Hippocampal formation (tissue), 2 donors: ENCODE measurements around the gene DPEP2NB.
"Not testable (repeated sequence)": the region's sequence is repeated elsewhere in the genome, so short reads cannot be mapped to it uniquely, and the experiment has no call there.

Experiments used
- DNase-seq, 2 donors: peaks; one replicate each; lab custom pipeline; 2025; lab: John Stamatoyannopoulos, UW

DPEP2NB gene

GRCh38 chr16:67982011-67982696 lies 33.6 kb downstream of the DPEP2NB start:
- no peak for DNase-seq

- DNase-seq, result no peak
Observed at GRCh38 chr16:67979955-67980678, 35.6 kb downstream of the DPEP2NB start, which contains the start of gene DPEP3. Gene DPEP3 (minus strand): TSS chr16:67980499. CDS start chr16:67980380, 119 bp downstream.

DNA sequence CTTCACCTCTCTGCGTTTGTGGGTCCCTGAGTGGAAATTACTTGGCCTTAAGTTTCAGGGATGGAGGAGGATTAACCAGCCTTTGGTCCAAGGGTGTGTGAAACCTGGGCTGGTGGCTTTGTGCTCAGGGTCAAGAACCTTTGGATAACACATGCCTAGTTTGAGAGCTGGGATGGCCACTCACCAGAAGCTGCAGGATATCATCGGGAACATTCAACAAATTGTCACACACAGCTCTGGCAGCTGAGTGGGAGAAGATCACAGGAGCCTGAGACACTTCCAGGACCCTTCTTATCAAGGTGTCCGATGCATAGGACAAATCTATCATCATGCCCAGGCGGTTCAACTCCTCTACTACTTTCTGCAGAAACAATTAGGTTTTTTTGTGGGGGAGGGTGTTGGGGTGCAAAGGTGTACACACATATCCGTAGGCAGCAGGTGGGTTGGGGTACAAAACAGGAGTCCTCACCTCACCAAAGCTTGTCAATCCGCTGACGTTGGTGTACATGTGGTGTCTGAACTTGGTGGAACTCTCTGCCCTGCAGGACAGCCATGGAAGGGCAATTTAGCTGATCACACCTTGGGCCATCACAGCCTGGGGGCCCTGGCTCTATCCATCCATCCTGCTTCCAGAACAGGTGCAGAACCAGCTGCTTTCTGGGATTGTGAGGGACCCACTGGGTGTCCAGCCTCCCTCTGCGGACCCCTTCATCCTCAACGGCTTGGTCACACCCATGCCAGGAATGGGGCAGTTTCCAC lies 38.1 kb downstream of the DPEP2NB start:
- DNase-seq, result no peak

GRCh38 chr16:67977005-67977404 lies 38.7 kb downstream of the DPEP2NB start:
- no peak for DNase-seq

- DNase-seq, result no peak
Observed at GRCh38 chr16:67976205-67976604, 39.5 kb downstream of the DPEP2NB start.

DNA sequence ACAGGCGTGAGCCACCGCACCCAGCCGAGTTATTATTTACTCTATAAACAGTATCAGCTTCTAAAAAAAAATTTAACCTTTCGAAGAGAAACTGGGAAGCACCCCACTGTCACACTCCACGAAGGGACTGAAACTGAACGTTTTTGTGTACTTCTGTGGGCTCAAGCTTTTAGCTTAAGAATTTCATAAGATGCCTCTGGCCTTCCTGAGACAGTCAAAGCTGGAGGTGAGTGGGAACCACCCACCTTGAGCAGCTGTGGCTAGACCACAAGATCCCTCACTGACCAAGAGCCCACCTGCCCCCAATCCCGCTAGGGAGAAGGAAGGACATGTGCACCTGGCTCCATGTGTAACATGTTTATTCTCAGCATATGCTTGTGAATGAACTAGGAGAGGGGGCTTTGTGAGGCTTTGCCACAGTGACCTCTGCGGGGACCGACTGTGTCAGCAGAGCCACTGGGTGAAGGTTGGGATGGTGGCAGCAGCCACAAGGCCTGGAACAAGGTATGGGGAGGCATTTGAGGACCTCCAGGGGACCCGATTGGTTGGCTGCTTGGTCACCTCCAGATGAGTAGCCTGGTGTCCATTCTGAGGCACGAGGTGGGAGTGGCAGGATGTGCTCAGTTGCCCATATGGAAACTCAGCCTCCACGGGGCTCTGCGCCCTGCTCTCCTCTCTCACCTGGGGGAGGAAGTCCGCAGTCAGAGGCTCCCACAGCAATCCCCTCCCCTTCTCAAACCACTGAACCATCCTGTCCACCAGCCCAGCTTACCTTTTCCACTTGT lies 40.2 kb downstream of the DPEP2NB start:
- DNase-seq, result no peak

GRCh38 chr16:67972285-67972684 lies 43.4 kb downstream of the DPEP2NB start:
- not testable (repeated sequence) for DNase-seq

DNA sequence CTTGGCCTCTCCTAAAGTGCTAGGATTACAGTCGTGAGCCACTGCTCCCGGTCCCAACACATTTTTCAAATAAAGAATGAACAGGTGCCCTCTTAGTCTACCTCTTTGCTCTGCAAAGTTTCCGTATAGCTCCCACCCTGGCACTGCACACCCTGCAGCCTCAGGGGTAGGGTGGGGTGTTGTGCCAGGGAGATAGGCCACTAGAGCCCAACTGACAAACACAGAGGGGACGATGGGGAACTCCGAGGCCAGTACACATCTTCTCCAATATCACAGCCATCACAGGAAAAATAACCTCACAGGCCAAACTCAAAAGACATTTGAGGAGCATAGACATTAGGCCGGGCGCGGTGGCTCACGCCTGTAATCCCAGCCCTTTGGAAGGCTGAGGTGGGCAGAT lies 44.6 kb downstream of the DPEP2NB start:
- DNase-seq, result no peak

DNA sequence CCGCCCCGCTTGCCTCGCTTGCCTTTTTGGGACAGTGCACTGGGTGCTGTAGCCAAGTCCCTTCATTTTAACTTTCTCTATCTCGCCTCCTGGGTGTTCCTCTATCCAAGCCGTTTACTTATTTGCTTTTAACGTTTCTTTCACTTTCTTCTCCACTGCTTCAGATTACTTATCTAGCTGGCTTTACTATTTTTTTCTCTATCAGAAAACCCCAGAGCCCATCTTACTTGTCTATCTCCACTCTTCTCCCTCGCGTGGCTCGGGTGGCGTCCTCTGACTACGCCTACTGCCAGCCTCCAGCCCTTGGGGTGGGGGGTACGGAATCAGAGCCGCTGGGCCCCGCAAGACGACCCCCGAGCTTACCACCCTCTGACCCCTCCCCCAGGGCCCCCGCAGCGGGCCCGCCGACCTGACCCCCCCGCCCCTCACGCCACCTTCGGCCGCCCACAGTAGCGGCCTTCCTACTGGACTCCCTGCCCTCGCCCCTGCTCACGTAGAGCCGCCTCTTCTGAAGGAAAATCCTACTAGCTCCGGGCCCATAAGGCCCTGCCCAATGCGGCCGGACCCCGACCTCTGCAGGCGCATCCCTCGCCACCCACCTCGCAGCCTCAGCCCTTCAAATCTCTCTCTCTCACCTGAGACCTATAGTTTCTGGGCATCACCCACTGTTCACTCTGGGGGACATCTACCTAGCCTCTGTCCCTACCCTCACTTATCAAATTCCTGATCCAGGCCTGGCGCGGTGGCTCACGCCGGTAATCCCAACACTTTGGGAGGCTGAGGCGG lies 46.3 kb downstream of the DPEP2NB start:
- no peak for DNase-seq

DNA sequence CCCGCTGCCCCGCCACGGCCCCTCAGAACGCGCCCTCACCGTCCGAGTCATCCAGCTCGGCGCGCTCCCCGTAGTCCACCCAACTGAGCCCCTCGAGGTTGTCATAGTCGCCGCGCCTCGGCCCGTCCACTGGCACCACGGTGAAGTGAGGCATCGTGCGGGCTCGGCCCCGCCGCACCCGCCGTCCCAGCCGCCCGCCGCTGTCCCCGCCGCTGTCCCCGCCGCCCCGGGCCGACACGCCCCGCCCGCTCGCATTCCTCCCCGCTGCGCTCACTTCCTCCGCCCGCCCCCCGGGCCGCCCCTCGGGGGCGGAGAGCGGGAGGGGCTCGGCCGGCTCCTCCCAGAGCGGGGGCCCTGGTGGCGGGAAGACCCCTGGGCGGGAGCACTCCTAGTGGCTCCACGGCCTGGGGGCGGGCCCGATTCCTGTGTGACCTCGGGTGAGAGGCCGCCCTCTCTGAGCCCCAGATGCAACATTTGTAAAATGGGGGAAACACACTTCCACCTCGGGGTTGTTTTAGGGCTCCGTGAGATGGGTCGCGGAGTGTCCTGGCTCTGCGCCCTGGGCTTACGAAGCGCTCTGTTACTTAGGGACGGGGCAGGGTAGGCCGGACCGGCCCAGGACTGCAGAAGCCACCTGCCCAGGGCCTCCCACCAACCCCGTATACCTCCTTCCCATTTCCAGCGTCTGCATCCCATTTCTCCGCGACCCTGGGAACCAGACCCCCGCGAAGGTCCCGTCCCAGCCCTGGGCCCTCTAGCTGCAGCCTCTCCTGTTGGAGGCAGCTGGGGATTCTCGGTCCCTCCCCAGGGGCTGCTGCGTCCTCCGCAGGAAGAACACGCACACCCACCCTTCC lies 47.1 kb downstream of the DPEP2NB start, which contains the start of gene SLC12A4:
TSS of gene SLC12A4 (minus strand) at position 238 of the 854 bp plus-strand sequence. CDS start at position 154, 84 bp downstream.
- DNase-seq, result peak in 1 of 2 donors; percentile 57

DNA sequence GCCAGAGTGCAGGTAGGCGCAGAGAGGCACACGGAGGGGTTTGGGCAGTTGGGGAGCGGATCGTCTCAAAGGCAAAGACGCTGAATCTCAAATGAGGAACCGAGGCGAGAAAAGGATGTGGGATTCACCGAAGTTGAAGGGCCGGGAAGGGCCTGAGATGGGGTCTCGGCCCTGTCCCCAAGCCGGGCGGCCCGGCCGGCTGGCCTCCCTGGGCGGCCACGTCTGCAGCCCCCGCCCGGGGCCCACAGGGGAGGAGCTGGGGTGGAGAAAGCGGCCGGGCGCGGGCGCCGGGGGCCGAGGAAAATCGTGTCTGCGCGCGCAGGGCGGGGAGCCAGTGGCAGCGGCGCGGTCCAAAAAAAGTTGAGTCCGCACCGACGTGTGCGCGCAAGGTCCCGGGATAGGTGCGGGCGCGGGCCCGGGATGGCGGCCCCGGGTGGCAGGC lies 47.7 kb downstream of the DPEP2NB start:
- DNase-seq, result no peak

DNA sequence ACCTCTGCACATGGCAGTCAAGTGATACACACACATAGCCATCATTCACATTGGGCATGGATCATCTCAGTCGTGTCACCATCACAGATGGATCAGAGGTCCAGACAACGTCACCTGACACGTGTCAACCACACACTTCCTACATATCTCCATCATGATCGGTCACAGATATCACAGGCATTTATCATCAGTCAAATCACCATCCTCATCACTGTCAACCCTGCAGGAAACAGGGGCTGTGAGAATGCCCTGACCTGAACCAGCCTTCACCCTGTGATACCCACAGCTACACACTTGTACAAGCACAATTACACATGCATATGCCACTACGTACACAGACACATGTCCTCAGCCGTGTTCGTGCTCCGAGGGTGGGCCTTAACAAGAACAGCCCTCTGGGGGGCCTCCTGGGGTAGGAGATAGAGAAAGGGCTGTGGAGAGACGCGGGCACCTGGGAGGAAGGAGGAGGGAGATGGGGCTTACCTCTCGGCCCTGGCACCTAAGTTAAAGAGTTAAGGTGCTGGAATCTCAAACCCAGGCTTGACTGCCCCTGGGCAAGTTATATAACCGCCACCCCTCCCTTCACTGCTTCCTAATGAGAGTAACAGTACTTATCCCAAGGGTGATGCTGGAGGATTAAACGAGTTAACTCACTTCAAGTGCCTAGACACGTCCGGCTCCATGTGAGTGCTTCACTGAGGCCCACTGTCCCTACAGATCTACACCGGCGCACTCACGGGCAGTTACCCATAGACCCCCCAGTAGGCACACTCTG lies 48.3 kb downstream of the DPEP2NB start:
- no peak for DNase-seq

GRCh38 chr16:67966549-67967182 lies 49.0 kb downstream of the DPEP2NB start:
- DNase-seq, result no peak

GRCh38 chr16:67965668-67966548 lies 49.8 kb downstream of the DPEP2NB start:
- no peak for DNase-seq

- DNase-seq, result no peak
Observed at GRCh38 chr16:67964477-67965131, 51.1 kb downstream of the DPEP2NB start.

DNA sequence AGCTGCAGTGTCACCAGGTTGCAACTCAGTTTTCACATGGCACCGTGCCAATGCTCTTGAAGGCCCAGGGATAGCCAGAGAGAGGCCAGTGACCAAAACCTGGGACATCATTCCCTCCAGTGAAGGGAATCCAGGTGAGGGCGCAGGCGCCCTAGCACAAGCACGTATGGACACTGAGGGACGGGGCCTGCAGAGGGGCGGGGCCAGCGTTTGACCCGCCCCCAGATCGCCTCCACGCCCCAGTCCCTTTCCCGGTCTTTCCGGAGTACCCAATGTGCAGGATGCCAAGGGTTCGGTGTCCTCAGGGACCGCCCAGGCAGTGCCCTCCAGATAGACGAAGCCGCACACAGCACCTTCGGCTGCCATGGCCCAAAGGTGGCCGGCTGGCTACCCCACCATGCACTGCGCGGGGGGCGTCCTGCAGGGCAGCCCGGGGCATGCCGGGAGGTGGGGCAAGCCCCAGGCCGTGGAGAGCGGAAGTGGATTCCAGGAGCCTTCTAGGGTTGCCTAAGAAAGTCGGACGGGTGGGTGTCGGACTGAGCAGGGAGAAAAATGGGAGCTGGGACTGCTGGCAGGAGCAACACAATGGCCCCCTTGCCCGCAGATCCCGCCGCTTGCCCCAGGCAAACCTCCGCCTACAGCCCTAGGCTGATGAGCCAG lies 51.9 kb downstream of the DPEP2NB start:
- DNase-seq, result no peak
